ENCODE data around the gene VAV3.
"Not testable (repeated sequence)": the region's sequence is repeated elsewhere in the genome, so short reads cannot be mapped to it uniquely, and the experiment has no call there.

The VAV3 gene

DNA sequence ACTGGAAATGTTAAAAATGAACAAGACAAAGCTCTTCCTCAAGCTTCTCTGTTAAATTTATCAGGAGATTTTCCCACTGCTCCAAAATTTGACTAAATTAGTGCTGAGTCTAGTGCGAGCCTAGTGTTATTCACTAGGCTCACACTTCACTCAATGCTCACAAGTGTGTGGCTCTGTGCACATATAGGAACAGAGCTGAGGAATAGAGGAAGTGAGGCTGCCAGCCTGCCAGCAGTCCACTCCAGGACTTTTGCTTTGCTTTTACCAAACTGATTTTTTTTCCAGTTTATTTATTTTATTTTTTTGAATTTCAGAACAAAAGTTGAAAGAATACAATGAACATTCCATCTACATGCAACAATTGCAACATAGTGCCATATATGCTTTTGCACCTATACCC lies 87.2 kb downstream of the VAV3 start:
- no peak for DNase-seq

DNA sequence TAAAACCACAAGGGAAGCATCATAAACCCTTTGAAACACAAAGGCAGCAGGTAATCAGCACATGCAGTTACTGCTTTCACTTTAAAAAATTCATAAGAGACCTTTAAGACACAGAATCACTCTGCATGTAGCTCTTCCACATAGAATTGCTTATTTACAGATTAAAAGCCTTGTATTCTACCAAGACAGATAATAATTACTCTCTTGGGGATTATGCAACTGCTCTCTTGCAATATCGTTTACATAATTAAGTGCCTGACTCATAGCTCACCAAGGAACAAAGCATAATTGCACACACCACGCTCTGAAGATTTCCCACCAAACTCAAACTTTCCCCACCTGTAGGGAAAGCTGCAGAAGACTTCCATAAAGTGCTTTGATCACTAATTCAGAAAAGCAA lies 87.9 kb downstream of the VAV3 start:
- DNase-seq = no peak

GRCh38 chr1:107875689-107876088 lies 89.3 kb downstream of the VAV3 start:
- DNase-seq = no peak

GRCh38 chr1:107874221-107874620 lies 90.8 kb downstream of the VAV3 start:
- DNase-seq = no peak

GRCh38 chr1:107871687-107872395 lies 93.1 kb downstream of the VAV3 start:
- no peak for DNase-seq

GRCh38 chr1:107871259-107871658 lies 93.7 kb downstream of the VAV3 start:
- peak; percentile 36 for DNase-seq

DNA sequence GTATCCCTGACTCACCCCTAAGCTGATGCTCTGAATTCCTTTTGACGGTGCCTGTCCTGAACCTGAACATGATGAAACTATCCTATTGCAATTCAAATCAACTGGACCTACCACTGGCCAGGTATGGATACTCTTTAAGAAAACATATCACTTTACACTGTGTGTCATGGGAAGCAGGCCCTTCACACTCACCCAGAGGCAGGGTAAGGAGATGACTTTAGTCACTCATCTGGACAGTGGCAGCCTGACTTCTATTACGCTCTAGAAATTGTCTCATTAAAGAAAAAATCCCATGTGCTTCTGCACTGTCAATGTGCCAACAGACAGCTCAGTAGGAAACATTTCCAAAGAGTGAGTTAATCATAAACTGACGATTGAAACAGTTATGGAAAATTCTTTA lies 94.3 kb downstream of the VAV3 start:
- no peak for DNase-seq

DNA sequence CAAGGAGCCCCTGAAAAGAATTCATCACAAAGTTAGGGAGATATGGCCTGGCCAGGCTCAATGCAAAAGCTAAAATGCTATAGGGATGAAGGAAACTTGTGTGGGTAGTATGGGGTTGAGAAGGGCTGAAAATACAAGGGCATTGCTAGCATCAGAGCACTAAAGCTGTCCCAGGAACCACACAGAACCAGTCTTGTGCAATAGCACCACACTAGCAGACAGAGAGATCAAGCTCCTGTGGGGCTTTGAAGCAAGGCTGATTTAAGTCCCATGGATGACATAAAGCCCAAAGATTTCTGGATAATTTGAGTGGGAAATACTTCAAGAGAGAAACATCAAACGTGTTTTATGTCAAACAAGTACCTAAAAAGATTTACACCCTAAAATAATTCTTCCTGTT lies 97.1 kb downstream of the VAV3 start:
- DNase-seq = no peak

- no peak for DNase-seq
Observed at GRCh38 chr1:107867422-107867821, 97.6 kb downstream of the VAV3 start.

DNA sequence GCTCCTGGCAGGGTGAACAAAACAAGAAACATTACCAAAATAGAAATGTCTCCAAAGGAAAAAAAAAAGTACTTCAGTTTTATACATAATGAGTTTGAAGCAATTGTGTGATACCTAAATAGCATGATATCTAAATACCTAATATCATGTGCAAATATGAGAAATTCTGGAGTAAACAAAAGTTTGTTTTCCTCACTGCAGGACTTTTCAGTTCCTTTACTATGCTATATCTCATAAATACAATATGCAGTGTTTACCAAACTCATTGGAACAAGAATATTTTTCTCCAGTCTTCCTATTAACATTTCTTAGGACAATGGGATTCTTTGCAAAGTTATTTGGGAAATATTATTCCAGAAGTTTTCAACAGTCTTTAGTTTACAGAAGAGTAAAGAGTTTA lies 98.1 kb downstream of the VAV3 start:
- DNase-seq = no peak

- DNase-seq = no peak
Observed at GRCh38 chr1:107865627-107866026, 99.4 kb downstream of the VAV3 start.

DNA sequence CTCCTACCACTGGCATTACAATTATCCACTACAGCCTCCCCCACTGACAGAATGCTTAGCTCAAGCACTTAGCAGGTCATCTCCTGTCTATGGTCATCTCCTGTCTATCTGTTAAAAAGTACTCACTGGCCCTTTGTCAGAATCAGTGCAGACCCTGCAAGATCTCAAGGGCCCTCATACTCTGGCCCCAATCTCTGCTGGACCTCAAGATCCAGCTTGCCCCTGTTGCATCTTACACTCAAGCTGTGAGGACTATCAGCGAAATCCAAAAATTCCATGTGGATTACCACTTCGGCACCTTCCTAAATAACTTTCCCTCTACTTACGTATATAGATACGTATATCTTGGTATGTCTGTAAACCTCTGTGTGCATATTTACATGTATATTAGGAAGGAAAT lies 101.6 kb downstream of the VAV3 start:
- DNase-seq = no peak

DNA sequence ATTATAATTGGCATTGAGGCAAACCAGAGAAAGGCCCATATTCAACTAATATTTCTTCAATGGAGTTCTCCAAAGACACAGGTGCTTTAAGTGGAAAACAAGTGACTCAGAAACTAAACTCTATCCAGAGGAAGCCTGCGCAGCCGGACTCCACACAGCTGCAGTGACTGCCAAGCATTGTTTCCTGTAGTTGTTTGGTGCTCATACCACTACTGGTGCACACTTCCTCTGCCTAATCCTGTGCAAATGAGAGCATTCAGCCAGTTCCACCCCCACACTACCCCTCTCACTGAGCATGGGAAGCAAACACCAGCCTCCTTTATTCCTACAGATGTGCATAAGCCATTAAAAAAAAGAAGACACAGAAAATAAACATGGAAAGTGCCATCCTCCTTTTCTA lies 102.9 kb downstream of the VAV3 start:
- DNase-seq = peak; percentile 16

DNA sequence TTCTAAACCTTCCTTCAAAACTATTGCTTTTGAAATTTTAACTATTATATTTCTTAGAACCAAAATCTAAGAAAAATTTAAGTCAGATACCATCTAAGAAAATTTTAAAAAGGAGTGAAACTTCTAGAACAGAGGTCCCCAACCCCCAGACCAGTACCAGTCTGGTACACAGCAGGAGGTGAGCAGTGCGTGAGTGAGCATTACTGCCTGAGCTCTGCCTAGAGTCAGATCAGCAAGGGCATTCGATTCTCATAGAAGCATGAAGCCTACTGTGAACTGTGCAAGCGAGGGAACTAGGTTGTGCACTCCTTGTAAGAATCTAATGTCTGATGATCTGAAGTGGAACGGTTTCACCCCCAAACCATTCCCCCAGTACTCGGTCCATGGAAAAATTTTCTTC lies 106.7 kb downstream of the VAV3 start:
- DNase-seq = no peak

DNA sequence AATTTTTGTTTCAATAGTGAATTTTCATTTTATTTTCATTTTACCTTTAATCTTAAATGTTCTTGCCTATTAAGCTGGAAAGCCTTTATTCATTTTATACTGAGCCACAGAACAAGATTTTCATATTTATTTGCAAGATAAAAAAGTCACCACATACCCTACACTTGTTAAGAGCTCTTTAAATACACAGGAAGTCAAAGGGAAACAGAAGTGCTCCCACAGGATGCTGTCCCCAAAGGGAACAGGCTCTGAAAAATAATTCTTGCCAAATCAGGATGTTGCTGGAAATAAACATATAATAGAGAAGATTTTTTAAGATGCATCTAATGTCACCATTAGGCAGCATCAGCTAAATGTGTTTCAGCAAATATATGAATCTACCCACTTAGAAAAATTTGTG lies 113.6 kb downstream of the VAV3 start:
- no peak for DNase-seq

DNA sequence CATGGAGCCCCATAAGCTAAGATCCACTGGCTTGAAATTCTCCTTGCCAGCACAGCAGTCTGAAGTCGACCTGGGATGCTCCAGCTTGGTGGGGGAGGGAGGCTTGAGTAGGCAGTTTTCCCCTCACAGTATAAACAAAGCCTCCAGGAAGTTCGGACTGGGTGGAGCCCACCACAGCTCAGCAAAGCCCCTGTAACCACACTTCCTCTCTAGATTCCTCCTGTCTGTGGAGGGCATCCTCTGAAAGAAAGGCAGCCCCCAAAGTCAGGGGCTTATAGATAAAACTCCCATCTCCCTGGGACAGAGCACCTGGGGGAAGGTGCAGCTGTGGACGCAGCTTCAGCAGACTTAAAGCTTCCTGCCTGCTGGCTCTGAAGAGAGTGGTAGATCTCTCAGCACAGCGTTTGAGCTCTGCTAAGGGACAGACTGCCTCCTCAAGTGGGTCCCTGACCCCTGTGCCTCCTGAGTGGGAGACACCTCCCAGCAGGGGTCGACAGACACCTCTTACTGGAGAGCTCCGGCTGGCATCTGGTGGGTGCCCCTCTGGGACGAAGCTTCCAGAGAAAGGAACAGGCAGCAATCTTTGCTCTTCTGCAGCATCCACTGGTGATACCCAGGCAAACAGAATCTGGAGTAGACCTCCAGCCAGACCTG lies 120.3 kb downstream of the VAV3 start:
- DNase-seq = not testable (repeated sequence)

DNA sequence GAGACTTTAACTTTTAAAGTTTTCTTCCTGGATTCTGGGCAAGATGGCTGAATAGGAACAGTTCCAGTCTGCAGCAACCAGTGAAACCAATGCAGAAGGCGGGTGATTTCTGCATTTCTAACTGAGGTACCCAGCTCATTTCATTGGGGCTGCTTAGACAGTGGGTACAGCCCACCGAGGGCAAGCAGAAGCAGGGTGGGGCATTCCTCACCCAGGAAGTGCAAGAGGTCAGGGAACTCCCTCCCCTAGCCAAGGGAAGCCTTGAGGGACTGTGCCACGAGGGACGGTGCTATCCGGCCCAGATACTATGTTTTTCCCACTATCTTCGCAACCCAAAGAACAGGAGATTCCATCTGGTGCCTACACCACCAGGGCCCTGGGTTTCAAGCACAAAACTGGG lies 121.0 kb downstream of the VAV3 start:
- DNase-seq = no peak

DNA sequence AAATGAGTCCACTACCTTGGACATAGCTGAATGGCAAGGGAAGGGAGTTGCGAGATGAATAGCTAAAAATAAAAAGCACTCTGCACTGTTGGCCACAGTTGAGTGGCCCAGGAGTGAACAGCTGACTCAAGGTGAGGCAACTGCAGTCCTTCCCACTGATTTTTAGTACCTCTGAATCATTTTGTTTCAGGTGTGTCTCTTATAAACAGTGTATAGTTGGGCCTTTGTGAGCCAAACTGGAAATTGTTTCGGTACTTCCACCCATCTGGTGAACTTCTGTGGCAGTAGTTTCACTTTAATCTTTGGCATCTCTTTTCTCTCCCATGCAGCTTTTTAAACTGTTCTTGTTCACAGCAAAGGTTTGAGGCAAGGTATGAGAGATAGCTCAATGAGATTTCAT lies 122.7 kb downstream of the VAV3 start:
- no peak for DNase-seq

DNA sequence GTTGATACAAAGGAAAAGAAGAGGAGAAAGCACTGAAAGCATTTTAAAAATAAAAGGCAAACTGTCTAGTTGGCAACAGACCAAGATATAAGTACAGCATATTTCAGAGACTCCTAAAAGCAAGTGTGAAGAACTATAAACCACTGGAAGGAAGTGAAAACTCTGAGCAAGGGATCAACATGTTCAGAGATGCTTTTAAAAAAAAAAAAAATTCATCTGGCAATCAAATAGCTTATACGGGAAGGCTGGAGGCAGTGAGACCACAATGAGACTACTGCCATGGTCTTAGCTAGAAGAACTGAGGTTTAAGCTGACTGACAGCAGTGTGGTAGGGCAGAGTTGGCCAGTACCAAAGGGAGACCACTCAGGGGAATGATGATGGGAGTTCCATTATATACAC lies 124.3 kb downstream of the VAV3 start:
- no peak for DNase-seq

DNA sequence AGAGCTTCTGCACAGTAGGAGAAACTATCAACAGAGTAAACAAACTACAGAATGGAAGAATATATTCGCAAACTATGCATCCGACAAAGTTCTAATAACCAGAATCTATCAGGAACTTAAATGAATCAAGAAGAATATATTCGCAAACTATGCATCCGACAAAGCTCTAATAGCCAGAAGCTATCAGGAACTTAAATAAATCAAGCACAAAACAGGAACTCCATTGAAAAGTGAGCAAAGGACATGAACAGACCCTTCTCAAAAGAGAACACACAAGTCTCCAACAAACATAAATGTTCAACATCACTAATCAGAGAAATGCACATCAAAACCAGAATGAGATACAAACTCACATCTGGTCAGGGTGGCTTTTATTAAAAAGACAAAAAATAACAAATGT lies 126.9 kb downstream of the VAV3 start:
- no peak for DNase-seq

GRCh38 chr1:107835151-107835670 lies 129.8 kb downstream of the VAV3 start:
- no peak for DNase-seq

DNA sequence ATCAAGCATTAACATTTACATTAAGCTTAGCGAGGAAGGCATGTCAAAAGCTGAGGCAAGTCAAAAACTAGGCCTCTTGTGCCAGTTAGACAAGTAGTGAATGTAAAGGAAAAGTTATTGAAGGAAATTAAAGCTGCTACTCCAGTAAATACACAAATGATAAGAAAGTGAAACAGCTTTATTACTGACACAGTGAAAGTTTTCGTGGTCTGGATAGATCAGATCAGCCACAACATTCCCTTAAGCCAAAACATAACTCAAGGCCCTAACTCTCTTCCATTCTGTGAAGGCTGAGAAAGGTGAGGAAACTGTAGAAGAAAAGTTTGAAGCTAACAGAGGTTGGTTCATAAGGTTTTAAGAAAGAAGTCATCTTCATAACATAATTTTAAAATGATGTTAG lies 131.9 kb downstream of the VAV3 start:
- no peak for DNase-seq

- DNase-seq = no peak
Observed at GRCh38 chr1:107831921-107832320, 133.1 kb downstream of the VAV3 start.

GRCh38 chr1:107830526-107830925 lies 134.5 kb downstream of the VAV3 start:
- DNase-seq = no peak

- no peak for DNase-seq
Observed at GRCh38 chr1:107830075-107830474, 134.9 kb downstream of the VAV3 start.

Measured in activated CD4-positive, alpha-beta T cell treated with anti-CD3 and anti-CD28 coated beads, Interleukin-2, Interleukin-6, amounts not matched to agents 100 ng/mL and 50 ng/mL, durations not matched to agents 16 hours and 8 hours (primary cell).